22Rv1 (cell line): ENCODE data around the gene CAMK4.

Experiments
- H3K27ac ChIP-seq: fragments of 450-650 bp; 2 replicates; pipeline ENCODE4 v1.5.1; 2017
- CTCF ChIP-seq: fragments of 450-650 bp; IDR thresholded peaks from 2 replicates; pipeline ENCODE4 v1.5.1; 2017; ENCODE audit warnings: mild to moderate bottlenecking
- ZFX ChIP-seq: fragments of 450-650 bp; IDR thresholded peaks from 2 replicates; pipeline ENCODE4 v1.6.1; 2017; ENCODE audit warnings: antibody characterized with exemption, borderline replicate concordance

CAMK4 gene

GRCh38 chr5:111495159-111495558, 271.0 kb downstream of the CAMK4 start:
- peak overlapping the region; percentile 25; the same call in 1 of the 2 replicates for H3K27ac ChIP-seq
- TF ChIP-seq ZFX = no peak
- TF ChIP-seq CTCF = no peak

- no peak for TF ChIP-seq ZFX
- no peak for TF ChIP-seq CTCF
- no peak overlapping the region for H3K27ac ChIP-seq
Measured at GRCh38 chr5:111498346-111498745, 274.2 kb downstream of the CAMK4 start.

GRCh38 chr5:111502956-111503355, 278.8 kb downstream of the CAMK4 start:
- no peak overlapping the region for H3K27ac ChIP-seq
- TF ChIP-seq CTCF (no peak), ZFX (no peak)

- H3K27ac ChIP-seq = no peak overlapping the region
- no peak for TF ChIP-seq CTCF
- no peak for TF ChIP-seq ZFX
Measured at GRCh38 chr5:111505096-111505495, 280.9 kb downstream of the CAMK4 start.

GRCh38 chr5:111507276-111507675, 283.1 kb downstream of the CAMK4 start:
- TF ChIP-seq ZFX = no peak
- TF ChIP-seq CTCF = no peak
- no peak overlapping the region for H3K27ac ChIP-seq

GRCh38 chr5:111509119-111509518, 284.9 kb downstream of the CAMK4 start:
- no peak overlapping the region for H3K27ac ChIP-seq
- TF ChIP-seq CTCF = no peak
- no peak for TF ChIP-seq ZFX

- H3K27ac ChIP-seq = peak overlapping the region; percentile 98
- TF ChIP-seq CTCF (no peak), ZFX (no peak)
Measured at GRCh38 chr5:111511174-111511830, 287.1 kb downstream of the CAMK4 start.
